ENCODE measurements around the gene SIDT1. TPM values are rescaled to one million over a fixed set of nuclear protein-coding genes. Genes with fewer than 3 reads are reported as not detected.
"Not testable (repeated sequence)": the region's sequence is repeated elsewhere in the genome, so short reads cannot be mapped to it uniquely, and the experiment has no call there.

The SIDT1 gene
- total RNA-seq, 1 donor from 2014 or later = 1.5 TPM

GRCh38 chr3:113631573-113631972 is 99.2 kb downstream of the SIDT1 start:
- no peak for DNase-seq (ENCODE audit: low spot score)

GRCh38 chr3:113634782-113635474 is 102.6 kb downstream of the SIDT1 start:
- DNase-seq (ENCODE audit: low spot score) = no peak

GRCh38 chr3:113636034-113636433 is 103.7 kb downstream of the SIDT1 start:
- not testable (repeated sequence) for DNase-seq (ENCODE audit: low spot score)

- no peak for DNase-seq (ENCODE audit: low spot score)
Measured at GRCh38 chr3:113637756-113638155, 105.4 kb downstream of the SIDT1 start.

DNA sequence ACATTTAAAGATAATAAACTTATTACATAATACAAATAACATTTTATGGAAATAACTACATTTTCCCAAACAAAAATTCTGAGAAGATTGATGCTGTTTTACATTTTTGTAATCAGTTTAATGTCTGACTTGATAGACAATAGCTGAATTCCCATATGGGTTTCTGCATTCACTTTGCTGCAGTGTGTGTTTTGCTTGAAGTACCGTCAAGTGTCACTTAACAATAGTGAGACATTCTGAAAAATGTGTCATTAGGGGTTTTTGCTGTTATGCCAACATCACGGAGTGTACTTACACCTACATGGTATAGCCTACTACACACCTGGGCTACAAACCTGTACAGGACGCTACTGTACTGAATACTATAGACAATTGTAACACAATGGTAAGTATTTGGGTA is 106.6 kb downstream of the SIDT1 start:
- no peak for DNase-seq (ENCODE audit: low spot score)

GRCh38 chr3:113643583-113643982 is 111.2 kb downstream of the SIDT1 start:
- DNase-seq (ENCODE audit: low spot score) = no peak

GRCh38 chr3:113648524-113648923 is 116.2 kb downstream of the SIDT1 start:
- DNase-seq (ENCODE audit: low spot score) = no peak

- DNase-seq (ENCODE audit: low spot score) = no peak
Measured at GRCh38 chr3:113649174-113649845, 117.0 kb downstream of the SIDT1 start.

DNA sequence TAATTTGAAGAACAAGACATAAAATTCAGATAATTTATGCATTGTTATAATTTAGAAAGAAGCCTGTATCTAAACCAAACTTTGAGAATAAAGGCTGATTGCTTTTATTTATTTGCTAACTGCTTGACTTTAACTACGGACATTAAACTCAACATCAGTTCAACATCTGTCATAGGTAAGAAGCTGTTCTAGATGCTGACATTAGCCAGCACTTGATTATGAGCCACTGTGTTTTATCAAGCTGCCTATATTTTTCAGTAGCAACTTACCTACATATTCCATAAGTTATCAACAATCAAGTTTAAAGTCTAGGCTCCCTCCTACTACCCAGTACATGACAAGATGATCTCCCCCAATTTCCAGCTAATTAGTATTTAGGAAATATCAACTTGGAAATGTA is 122.0 kb downstream of the SIDT1 start:
- DNase-seq (ENCODE audit: low spot score) = no peak

GRCh38 chr3:113654851-113655250 is 122.5 kb downstream of the SIDT1 start:
- DNase-seq (ENCODE audit: low spot score) = no peak

DNA sequence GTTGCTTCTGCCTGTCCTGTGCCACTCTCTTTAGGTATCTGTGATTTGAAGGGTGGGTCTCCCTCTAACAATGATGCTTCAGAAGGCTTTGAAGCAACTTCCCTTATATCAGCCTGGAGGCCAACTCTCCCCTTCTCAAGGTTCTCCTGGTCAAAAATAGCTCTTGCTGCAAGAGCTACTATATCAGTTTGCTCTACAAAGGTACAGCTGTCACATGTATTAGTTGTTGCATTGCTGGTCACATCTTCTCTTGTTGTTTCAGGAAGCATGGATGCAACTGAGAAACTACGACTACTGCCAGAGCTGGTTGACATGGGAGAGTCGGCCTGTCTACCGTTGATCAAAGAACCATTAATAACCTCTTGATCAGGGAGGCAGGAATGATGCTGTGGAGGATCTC is 125.8 kb downstream of the SIDT1 start:
- no peak for DNase-seq (ENCODE audit: low spot score)

DNA sequence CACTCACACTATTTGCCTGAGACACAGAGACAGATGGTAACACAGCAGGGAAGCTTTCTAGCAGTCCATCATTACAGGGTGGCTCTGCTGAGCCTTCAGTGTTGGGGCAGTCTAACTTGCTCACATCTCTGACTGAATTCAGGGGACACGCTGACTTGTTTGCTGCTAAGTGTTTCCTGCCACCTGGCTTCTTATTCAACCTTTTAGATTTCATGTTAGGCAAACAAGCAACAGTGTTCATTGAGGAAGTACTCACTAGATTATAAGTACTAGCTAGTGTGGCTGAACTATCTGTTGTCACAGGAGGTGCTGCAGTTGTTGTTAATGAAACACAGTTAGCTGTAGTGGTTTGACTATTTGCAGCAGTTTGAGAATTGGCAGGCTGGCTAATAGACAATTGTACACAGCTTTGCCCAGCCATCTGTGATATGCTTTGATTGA is 126.8 kb downstream of the SIDT1 start:
- DNase-seq (ENCODE audit: low spot score) = no peak

DNA sequence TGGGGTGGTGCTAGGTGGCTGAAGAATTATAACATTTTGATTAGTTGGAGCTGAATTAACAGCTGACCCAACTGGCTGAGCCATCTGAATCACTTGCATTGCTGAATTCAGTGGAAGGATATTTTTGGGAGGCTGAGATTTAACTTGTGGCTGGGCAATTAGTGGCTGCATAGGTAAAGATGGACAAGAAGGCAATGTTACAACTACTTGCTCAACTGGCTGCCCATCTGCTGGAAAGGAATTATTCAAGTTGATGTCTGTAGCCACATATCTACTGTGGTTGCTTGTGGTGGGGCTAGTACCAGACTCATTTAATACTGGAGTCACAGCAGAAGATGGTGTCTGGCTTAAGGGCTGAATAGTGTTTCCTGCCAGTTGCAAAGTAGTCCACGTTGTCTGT is 127.6 kb downstream of the SIDT1 start:
- DNase-seq (ENCODE audit: low spot score) = no peak

- DNase-seq (ENCODE audit: low spot score) = no peak
Measured at GRCh38 chr3:113660458-113660857, 128.1 kb downstream of the SIDT1 start.

- DNase-seq (ENCODE audit: low spot score) = no peak
Measured at GRCh38 chr3:113660896-113661295, 128.5 kb downstream of the SIDT1 start.

DNA sequence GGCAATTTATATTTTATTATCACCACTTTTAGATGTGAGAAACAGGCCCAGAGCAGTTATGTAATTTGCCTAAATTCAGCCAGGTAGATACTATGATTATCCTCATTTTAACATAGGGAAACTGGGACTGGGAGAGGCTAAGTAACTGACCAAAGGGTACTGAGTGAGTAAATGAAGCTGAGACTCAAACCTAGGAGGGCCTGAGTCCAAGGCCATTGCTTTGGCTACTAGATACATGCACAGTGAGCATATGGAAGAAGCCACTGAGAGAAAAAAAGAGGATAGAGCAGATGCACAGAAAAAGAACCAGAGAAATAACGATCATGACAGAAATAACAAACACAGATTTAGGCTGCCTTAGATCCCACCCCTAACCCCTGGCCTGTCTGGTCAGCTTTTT is 130.5 kb downstream of the SIDT1 start:
- DNase-seq (ENCODE audit: low spot score) = no peak

DNA sequence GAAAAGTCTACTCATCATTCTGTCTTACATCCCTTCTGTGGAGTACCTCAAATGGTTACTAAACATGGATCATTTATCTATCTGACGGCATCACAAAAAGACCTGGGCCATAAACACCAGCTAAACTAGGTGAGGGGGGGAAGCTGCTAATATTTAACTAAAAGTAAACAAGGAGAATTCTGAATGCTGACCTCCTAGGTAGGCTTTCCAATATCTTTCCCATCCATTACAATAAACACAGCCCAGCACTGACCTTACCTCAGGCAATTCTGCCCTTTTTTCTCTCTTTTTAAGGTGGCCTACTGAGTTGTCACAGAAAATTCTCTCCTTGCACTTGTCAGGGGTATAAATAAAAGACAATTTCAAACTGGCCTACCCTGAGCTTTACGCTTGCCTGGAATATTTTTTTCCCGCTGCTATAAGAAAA is 131.0 kb downstream of the SIDT1 start:
- DNase-seq (ENCODE audit: low spot score) = no peak

- no peak for DNase-seq (ENCODE audit: low spot score)
Measured at GRCh38 chr3:113663761-113664160, 131.4 kb downstream of the SIDT1 start.

GRCh38 chr3:113664523-113665094 is 132.3 kb downstream of the SIDT1 start:
- DNase-seq (ENCODE audit: low spot score) = no peak

GRCh38 chr3:113668015-113668414 is 135.7 kb downstream of the SIDT1 start:
- DNase-seq (ENCODE audit: low spot score) = no peak

- DNase-seq (ENCODE audit: low spot score) = no peak
Measured at GRCh38 chr3:113673593-113673992, 141.2 kb downstream of the SIDT1 start.

- no peak for DNase-seq (ENCODE audit: low spot score)
Measured at GRCh38 chr3:113676261-113676660, 143.9 kb downstream of the SIDT1 start.

- no peak for DNase-seq (ENCODE audit: low spot score)
Measured at GRCh38 chr3:113677737-113678136, 145.4 kb downstream of the SIDT1 start.

Data from mesenteric fat pad (tissue), 1 donor.